Mucosa of stomach (tissue), 1 donor: ENCODE results near the gene HUS1B.

Experiments used
- H3K27me3 ChIP-seq: one replicate; pipeline ENCODE4 v1.7.0; 2013; ENCODE audit warnings: mild to moderate bottlenecking, low read length; ENCODE audit not compliant: control insufficient read depth, insufficient read depth
- H3K36me3 ChIP-seq: one replicate; pipeline ENCODE4 v1.7.0; 2013; ENCODE audit warnings: low read length; ENCODE audit not compliant: control insufficient read depth, insufficient read depth
- H3K4me1 ChIP-seq: one replicate; pipeline ENCODE4 v1.7.0; 2013; ENCODE audit warnings: mild to moderate bottlenecking, low read length; ENCODE audit not compliant: control insufficient read depth, insufficient read depth
- H3K4me3 ChIP-seq: one replicate; pipeline ENCODE4 v1.7.0; 2013; ENCODE audit warnings: low read length
- H3K9ac ChIP-seq: one replicate; pipeline ENCODE4 v1.7.0; 2013; ENCODE audit warnings: mild to moderate bottlenecking, low read length, moderate library complexity
- H3K9me3 ChIP-seq: one replicate; pipeline ENCODE4 v1.7.0; 2013; ENCODE audit warnings: mild to moderate bottlenecking, low read length, moderate library complexity; ENCODE audit not compliant: control insufficient read depth
- donor health status: Pancreatic carcinoma.

Gene HUS1B

GRCh38 chr6:692858-693722 is 36.2 kb upstream of the HUS1B start, which contains the start of gene EXOC2:
Gene EXOC2 (minus strand): TSS chr6:693139. CDS start chr6:637818, 55,321 bp downstream.
- no peaks in the 10 kb centered on the region for H3K27me3 ChIP-seq
- H3K36me3 ChIP-seq = no peaks in the 10 kb centered on the region
- H3K9ac ChIP-seq = peak within 1 kb of the TSS; percentile 84
- H3K4me3 ChIP-seq = peak within 1 kb of the TSS; percentile 87
- no peaks in the 10 kb centered on the region for H3K9me3 ChIP-seq
- H3K4me1 ChIP-seq = peaks cover 16% of the 10 kb centered on the region

GRCh38 chr6:692356-692851 is 35.5 kb upstream of the HUS1B start:
- Histone ChIP-seq H3K4me3 (peak overlapping the region; percentile 87), H3K4me1 (peaks cover 16% of the 10 kb centered on the region), H3K36me3 (no peaks in the 10 kb centered on the region), H3K27me3 (no peaks in the 10 kb centered on the region), H3K9me3 (no peaks in the 10 kb centered on the region), H3K9ac (peak overlapping the region; percentile 84)

- Histone ChIP-seq H3K36me3 (no peaks in the 10 kb centered on the region), H3K27me3 (no peaks in the 10 kb centered on the region), H3K9me3 (no peaks in the 10 kb centered on the region), H3K4me1 (peaks cover 16% of the 10 kb centered on the region), H3K9ac (no peak overlapping the region), H3K4me3 (no peak overlapping the region)
Measured at GRCh38 chr6:689223-689622, 32.3 kb upstream of the HUS1B start.

- H3K4me3 ChIP-seq = no peak overlapping the region
- peaks cover 5% of the 10 kb centered on the region for H3K4me1 ChIP-seq
- no peaks in the 10 kb centered on the region for H3K9me3 ChIP-seq
- H3K9ac ChIP-seq = no peak overlapping the region
- no peaks in the 10 kb centered on the region for H3K27me3 ChIP-seq
- no peaks in the 10 kb centered on the region for H3K36me3 ChIP-seq
Measured at GRCh38 chr6:686497-686896, 29.6 kb upstream of the HUS1B start.

- Histone ChIP-seq H3K4me3 (no peak overlapping the region), H3K27me3 (no peaks in the 10 kb centered on the region), H3K9ac (no peak overlapping the region), H3K36me3 (no peaks in the 10 kb centered on the region), H3K9me3 (no peaks in the 10 kb centered on the region), H3K4me1 (no peaks in the 10 kb centered on the region)
Measured at GRCh38 chr6:684831-685636, 28.1 kb upstream of the HUS1B start.

- H3K36me3 ChIP-seq = no peaks in the 10 kb centered on the region
- no peak overlapping the region for H3K4me3 ChIP-seq
- H3K9ac ChIP-seq = no peak overlapping the region
Measured at GRCh38 chr6:683742-684440, 27.0 kb upstream of the HUS1B start.

GRCh38 chr6:680666-681340 is 23.9 kb upstream of the HUS1B start:
- Histone ChIP-seq H3K9ac (no peak overlapping the region), H3K4me3 (no peak overlapping the region), H3K4me1 (no peaks in the 10 kb centered on the region), H3K9me3 (no peaks in the 10 kb centered on the region), H3K36me3 (no peaks in the 10 kb centered on the region), H3K27me3 (no peaks in the 10 kb centered on the region)

More at GRCh38 chr6:683742-684440, 27.0 kb upstream of the HUS1B start:
- H3K4me1 ChIP-seq = no peaks in the 10 kb centered on the region
- no peaks in the 10 kb centered on the region for H3K9me3 ChIP-seq
- no peaks in the 10 kb centered on the region for H3K27me3 ChIP-seq

- H3K9ac ChIP-seq = no peak overlapping the region
- H3K36me3 ChIP-seq = no peaks in the 10 kb centered on the region
- H3K4me1 ChIP-seq = no peaks in the 10 kb centered on the region
Measured at GRCh38 chr6:680251-680650, 23.4 kb upstream of the HUS1B start.

GRCh38 chr6:679282-679681 is 22.4 kb upstream of the HUS1B start:
- H3K9ac ChIP-seq = no peak overlapping the region

More at GRCh38 chr6:680251-680650, 23.4 kb upstream of the HUS1B start:
- Histone ChIP-seq H3K9me3 (no peaks in the 10 kb centered on the region), H3K27me3 (no peaks in the 10 kb centered on the region), H3K4me3 (no peak overlapping the region)

GRCh38 chr6:678520-678919 is 21.6 kb upstream of the HUS1B start:
- Histone ChIP-seq H3K9me3 (no peaks in the 10 kb centered on the region), H3K4me1 (no peaks in the 10 kb centered on the region), H3K9ac (no peak overlapping the region), H3K27me3 (no peaks in the 10 kb centered on the region), H3K4me3 (no peak overlapping the region), H3K36me3 (no peaks in the 10 kb centered on the region)

More at GRCh38 chr6:679282-679681, 22.4 kb upstream of the HUS1B start:
- Histone ChIP-seq H3K36me3 (no peaks in the 10 kb centered on the region), H3K27me3 (no peaks in the 10 kb centered on the region), H3K9me3 (no peaks in the 10 kb centered on the region), H3K4me3 (no peak overlapping the region), H3K4me1 (no peaks in the 10 kb centered on the region)

GRCh38 chr6:677919-678318 is 21.0 kb upstream of the HUS1B start:
- H3K9me3 ChIP-seq = no peaks in the 10 kb centered on the region
- no peak overlapping the region for H3K9ac ChIP-seq
- H3K36me3 ChIP-seq = no peaks in the 10 kb centered on the region
- H3K4me3 ChIP-seq = no peak overlapping the region
- H3K4me1 ChIP-seq = no peaks in the 10 kb centered on the region
- no peaks in the 10 kb centered on the region for H3K27me3 ChIP-seq
